Testis (tissue), 3 donors: ENCODE results near the gene ADISSP. TPM values are rescaled to one million over a fixed set of nuclear protein-coding genes. Genes with fewer than 3 reads are reported as not detected.

ENCODE experiments used
- DNase-seq: peaks from one replicate; pipeline ENCODE4 v3.0.0-alpha.2; 2019
- H3K27ac ChIP-seq, 2 donors: fragments of 200-600 bp; sonication (generic); one replicate each; pipeline ENCODE4 v1.5.1; 2019
- H3K27me3 ChIP-seq: fragments of 200-600 bp; sonication (generic); one replicate; pipeline ENCODE4 v1.5.1; 2019
- H3K36me3 ChIP-seq: fragments of 200-600 bp; sonication (generic); one replicate; pipeline ENCODE4 v1.5.1; 2017; ENCODE audit warnings: low read depth; ENCODE audit errors: missing control alignments
- H3K4me1 ChIP-seq: fragments of 200-600 bp; sonication (generic); one replicate; pipeline ENCODE4 v1.5.1; 2019
- H3K4me3 ChIP-seq, 2 donors: fragments of 200-600 bp; sonication (generic); one replicate each; pipeline ENCODE4 v1.5.1; 2017 to 2019
- H3K9me3 ChIP-seq: fragments of 200-600 bp; sonication (generic); one replicate; pipeline ENCODE4 v1.5.1; 2017
- CTCF ChIP-seq, 3 experiments: fragments of 450-650 bp in 2 of 3; fragments of 200-600 bp in 1 of 3; sonication (generic) in 1 of 3; IDR thresholded peaks; one replicate each; pipeline ENCODE4 v1.5.1; 2016 to 2019; ENCODE audit warnings: antibody characterized with exemption in 3 of 3, mild to moderate bottlenecking in 2 of 3, moderate library complexity in 1 of 3
- POLR2A ChIP-seq: fragments of 450-650 bp; IDR thresholded peaks from one replicate; pipeline ENCODE4 v1.6.1; 2017; ENCODE audit warnings: antibody characterized with exemption, mild to moderate bottlenecking, moderate library complexity
- WGBS, 2 donors: methylation state at CpG; one replicate each; pipeline ENCODE4 v1.1.5; 2018; 5-methylcytosine and 5-hydroxymethylcytosine counted together
- intact Hi-C: fragments of 100-400 bp; cut with DNase I; formaldehyde crosslinking; loops from one replicate; pipeline ENCODE4 v1.15.1; 2023; ENCODE audit warnings: low total_unique reads
- polyA plus RNA-seq: library from polyadenylated mRNA; stranded (reverse); fragments of 350-450 nt; fragmentation: Illumina TruSeq; extraction: RNeasy Lipid Tissue Mini Kit (QIAGEN cat#74804); gene quantifications from one replicate; pipeline ENCODE4 v1.2.3, GENCODE V29; 2014; ENCODE audit warnings: low read depth, low replicate concordance; ENCODE audit not compliant: insufficient read depth
- total RNA-seq, 2 donors: library from RNA; depleted of rRNA; stranded (reverse); fragments of >200 nt; gene quantifications; one replicate each; pipeline ENCODE4 v1.2.3, GENCODE V29; 2016

Gene ADISSP
- total and polyA plus RNA-seq, 3 donors from 2014 or later: 17.6 to 36.5 (median 19.7) TPM

GRCh38 chr20:3784863-3785239 is 17.3 kb upstream of the ADISSP start:
- peaks cover 33% of the 10 kb centered on the region for H3K4me1 ChIP-seq
- DNase-seq: no peak
- intact Hi-C loops: no loop called here
- no peaks in the 10 kb centered on the region for H3K27me3 ChIP-seq
- H3K4me3 ChIP-seq: peak overlapping the region in 1 of 2 donors; percentile 63
- WGBS, 2 donors: 70 to 86% methylated on average over 6 of the region's 6 CpGs
- no peak overlapping the region for H3K27ac ChIP-seq
- no peaks in the 10 kb centered on the region for H3K9me3 ChIP-seq
- TF ChIP-seq CTCF (IDR thresholded peaks at IDR 0.05) (no peak), POLR2A (no peak)
- no peaks in the 10 kb centered on the region for H3K36me3 ChIP-seq

- H3K27me3 ChIP-seq: no peaks in the 10 kb centered on the region
- no peak overlapping the region for H3K27ac ChIP-seq
- H3K36me3 ChIP-seq: no peaks in the 10 kb centered on the region
- 64 to 73% methylated on average over 8 to 17 of the region's 17 CpGs for WGBS, 2 donors
- intact Hi-C loops: no loop called here
- TF ChIP-seq POLR2A (no peak), CTCF (IDR thresholded peaks at IDR 0.05) (no peak)
- no peak for DNase-seq
- H3K9me3 ChIP-seq: no peaks in the 10 kb centered on the region
- H3K4me1 ChIP-seq: peaks cover 33% of the 10 kb centered on the region
- no peak overlapping the region for H3K4me3 ChIP-seq
These were observed 16.8 kb upstream of the ADISSP start for GRCh38 chr20:3784216-3784853.

GRCh38 chr20:3783511-3784195 is 16.1 kb upstream of the ADISSP start:
- intact Hi-C loops: no loop called here
- no peak for TF ChIP-seq CTCF (IDR thresholded peaks at IDR 0.05)
- TF ChIP-seq POLR2A: no peak
- Histone ChIP-seq H3K36me3 (no peaks in the 10 kb centered on the region), H3K27ac (no peak overlapping the region), H3K4me1 (peaks cover 33% of the 10 kb centered on the region), H3K27me3 (no peaks in the 10 kb centered on the region), H3K4me3 (no peak overlapping the region), H3K9me3 (no peaks in the 10 kb centered on the region)
- WGBS, 2 donors: 62 to 73% methylated on average over 9 to 10 of the region's 10 CpGs
- no peak for DNase-seq

- no peak overlapping the region for H3K4me3 ChIP-seq
- H3K27ac ChIP-seq: no peak overlapping the region
- TF ChIP-seq POLR2A: no peak
- no peak for TF ChIP-seq CTCF (IDR thresholded peaks at IDR 0.05)
- WGBS, 2 donors: 72 to 81% methylated on average over 2 of the region's 2 CpGs
- no peak for DNase-seq
- H3K27me3 ChIP-seq: no peaks in the 10 kb centered on the region
- H3K36me3 ChIP-seq: no peaks in the 10 kb centered on the region
- intact Hi-C loops: no loop called here
- H3K4me1 ChIP-seq: peaks cover 35% of the 10 kb centered on the region
- H3K9me3 ChIP-seq: no peaks in the 10 kb centered on the region
These were observed 15.5 kb upstream of the ADISSP start for GRCh38 chr20:3783068-3783489.
